Activated T-cell treated with anti-CD3 and anti-CD28 coated beads, Interleukin-2, amount 50 U/mL, for 1 hour (primary cell): Measurements from ENCODE around the gene FOXK1.

Experiments used
- DNase-seq: peaks from one replicate; pipeline ENCODE4 v3.0.0-alpha.2; 2020

The FOXK1 gene

DNA sequence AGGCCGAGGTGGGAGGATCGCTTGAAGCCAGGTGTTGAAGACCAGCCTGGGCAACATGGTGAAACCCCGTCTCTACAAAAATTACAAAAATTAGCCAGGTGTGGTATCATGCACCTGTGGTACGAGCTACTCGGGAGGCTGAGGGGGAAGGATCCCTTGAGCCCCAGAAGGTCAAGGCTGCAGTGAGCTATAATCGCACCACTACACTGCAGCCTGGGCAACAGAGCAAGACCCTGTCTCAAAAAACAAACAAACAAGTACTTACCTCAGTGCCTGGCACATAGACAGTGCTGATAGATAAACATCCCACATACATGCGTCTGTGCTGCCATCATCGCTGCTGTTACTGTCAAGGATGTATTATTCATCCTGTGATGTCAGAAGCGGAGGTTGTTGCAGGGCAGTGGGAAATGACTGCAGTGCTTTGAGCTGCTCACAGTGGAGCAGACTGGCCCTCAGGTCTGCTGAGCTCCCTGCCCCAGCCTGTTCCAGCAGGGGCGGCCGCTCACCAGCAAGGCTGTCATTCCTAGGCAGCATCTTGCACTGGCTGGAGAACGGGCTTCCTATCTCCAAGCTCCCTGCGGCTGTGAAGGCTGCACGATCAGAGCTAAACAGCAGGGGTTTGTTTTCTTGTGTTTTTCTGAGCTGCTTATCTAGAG lies 18.6 kb downstream of the FOXK1 start:
- DNase-seq: no peak

DNA sequence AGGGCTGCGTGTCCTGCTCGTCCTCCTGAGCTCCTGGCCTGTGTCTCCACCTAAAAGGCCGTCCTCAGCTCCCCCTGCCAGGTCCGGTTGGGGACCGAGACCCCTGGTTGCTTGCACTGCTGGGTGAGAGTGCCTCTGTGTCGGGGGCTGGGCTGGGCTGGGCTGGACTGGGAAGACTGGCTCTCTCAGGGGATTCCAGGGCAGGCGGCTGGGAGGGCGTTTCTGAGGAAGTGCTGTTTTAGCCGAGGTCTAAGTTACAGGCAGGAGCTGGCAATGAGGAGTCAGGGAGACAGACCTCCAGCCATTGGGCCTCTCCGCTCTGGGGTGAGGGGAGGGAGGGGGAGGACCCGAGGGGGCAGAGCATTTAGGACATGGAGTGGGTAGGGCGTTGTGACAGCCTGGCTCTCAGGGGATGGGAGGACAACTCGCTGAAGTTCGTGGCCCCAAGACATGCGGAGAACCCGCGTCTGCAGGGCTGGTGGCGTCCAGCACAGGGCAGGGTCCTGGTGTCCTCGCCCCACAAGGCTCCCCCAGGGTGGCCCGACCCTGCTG lies 20.9 kb downstream of the FOXK1 start:
- DNase-seq: no peak

DNA sequence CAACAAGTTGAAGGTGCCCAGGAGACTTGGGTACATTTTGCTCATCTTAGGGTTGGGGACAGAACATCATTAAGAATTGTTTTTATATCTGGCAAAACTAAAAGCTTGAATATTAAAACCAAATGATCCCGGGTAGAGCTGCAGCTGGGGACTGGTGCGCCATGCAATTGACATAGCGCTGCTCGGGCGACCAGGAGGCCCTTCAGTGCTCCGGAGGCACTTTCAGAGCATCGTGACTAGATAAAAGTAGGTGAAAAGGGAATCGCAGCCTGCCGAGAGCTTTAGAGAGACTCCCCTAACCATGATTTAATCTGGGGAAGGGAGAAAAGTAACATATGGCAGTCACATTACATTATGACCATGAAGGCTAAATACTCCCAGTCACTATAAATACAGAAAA lies 21.4 kb downstream of the FOXK1 start:
- DNase-seq: no peak

DNA sequence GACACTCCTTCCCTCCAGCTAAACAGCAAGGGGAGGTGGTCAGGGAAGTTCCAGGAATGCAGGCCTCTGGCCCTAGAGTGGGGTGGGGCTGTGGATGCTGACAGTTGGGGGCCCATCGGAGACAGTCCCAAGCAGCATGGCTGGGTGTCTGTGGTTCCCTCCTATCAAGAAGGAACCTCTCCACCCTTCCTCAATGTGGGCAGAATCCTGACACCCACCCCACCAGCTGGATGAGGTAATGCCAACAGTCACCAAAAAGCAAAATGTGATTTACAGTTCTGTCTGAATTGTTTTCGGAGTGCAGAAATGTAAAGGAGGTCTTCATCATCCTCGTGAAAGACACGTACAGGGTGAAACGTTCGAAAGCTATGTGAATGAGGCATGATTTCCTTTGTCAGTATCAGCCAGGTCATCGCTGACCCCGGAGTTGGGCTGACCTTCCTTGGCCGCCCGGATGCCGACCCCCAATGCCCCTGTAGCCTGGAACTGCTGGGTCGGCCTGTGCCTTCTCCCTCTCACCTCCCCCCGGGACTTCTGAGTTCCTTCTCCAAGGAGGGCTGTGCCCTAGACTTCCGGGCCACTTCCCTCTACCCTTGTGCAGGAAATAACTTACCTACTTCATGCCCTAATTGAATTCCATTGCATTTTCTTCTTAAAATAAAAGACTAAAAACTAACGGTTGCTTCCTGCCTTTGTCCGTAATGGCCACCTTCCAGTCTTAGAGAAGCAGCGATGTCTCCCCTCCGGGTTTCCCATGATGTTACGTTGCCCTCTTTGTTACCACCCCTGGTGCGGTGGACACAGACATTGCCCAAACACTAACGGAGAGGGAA lies 24.5 kb downstream of the FOXK1 start:
- DNase-seq: no peak

DNA sequence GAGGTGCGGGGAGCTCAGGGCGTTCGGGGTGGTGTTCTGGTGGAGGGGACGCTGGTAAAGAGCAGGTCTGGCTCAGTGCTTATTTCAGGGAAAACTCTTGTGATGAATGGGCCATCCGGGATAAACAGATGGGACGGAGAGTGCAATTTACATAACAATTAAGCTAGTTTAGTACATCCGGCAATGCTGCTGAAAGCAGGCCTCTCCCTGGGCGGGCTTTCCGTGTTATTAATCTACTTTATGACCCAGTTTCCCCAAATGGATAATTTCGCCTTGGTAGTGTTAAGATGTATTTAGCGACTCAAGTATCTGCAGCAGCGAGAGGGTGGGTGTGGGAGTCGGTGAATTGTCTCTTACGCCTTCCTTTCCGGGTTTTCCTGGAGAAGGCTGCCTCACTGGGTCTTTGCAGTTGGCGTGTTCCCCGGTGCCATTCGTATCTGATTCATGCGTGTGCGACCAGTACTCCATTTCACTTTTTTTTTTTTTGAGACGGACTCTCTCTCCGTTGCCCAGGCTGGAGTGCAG lies 25.2 kb downstream of the FOXK1 start:
- no peak for DNase-seq

DNA sequence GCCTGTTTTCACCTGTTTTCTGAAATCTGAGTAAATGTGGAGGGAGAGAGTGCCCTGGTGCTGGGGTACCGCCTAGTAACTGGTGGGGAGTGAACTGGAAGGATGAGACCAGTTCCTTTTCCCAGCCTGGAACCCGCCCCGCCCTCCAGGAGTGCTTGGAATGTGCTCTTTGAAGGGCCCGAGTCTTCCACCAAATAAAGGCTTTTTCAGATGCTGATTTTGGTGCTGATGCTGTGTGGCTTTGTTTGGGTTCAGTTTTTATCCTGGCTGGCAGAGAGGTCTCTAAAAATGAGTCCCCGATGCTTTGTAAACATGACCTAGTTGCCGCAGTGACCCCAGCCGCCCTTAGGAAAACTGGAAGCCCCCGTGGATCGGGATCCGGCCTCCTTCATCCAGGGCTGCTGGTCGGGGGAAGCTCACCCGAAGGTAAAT lies 25.9 kb downstream of the FOXK1 start:
- no peak for DNase-seq

DNA sequence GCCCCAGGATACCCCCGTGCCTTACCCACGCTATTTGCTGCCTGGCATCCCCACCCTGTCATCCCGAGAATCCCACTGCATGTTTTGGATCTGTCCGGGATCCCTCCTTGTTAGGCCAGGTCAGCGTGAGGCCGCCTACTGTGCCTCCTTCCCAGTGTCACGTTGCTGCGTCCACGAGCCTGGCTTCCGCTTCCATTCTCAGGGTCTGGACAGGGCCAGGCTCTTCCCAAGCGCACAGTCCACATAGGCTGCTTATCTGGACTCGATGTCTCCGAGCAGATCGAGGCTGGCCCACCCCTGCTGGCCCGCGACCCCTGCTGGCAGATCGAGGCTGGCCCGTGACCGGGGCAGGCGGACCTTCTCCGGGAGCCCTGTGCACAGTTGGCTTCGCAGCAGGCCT lies 27.1 kb downstream of the FOXK1 start:
- no peak for DNase-seq

DNA sequence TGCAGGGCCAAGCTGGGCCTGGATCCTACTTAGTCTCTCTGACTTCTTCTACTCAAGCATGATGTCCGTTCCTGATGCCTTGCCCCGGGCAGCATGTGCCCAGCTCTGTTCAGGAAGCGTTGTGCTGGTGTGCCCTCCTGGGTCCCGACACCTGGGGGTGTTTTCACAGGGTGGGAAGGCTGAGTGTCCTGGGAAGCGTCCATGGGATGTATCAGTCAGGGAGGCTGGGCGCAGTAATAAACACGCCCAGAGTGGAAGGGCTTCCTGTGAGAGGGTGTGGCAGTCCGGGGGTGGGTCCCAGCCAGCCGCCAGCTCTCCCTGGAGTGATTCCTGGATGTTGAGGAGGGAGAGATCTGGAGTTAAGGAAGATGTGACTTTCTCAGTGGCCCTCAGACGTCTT lies 29.0 kb downstream of the FOXK1 start:
- no peak for DNase-seq

DNA sequence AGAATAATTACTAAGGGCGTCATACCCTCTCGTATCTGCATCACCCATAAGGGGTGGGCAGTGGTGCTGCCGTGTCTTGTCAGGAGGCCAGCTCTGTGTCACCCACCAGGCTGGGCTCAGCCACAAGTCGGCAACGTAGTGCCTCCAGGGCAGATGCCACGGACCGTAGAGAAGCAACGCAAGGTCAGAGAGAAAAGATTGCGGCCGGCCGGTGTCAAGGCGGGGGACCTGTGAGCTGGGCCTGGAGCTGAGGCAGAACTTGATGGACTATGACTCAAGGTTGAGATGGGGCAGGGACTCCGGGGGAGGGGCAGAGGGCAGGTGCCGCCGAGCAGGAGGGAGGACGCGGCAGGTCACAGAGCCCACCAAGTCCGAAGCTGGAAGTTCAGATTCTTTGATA lies 29.5 kb downstream of the FOXK1 start:
- DNase-seq: no peak

DNA sequence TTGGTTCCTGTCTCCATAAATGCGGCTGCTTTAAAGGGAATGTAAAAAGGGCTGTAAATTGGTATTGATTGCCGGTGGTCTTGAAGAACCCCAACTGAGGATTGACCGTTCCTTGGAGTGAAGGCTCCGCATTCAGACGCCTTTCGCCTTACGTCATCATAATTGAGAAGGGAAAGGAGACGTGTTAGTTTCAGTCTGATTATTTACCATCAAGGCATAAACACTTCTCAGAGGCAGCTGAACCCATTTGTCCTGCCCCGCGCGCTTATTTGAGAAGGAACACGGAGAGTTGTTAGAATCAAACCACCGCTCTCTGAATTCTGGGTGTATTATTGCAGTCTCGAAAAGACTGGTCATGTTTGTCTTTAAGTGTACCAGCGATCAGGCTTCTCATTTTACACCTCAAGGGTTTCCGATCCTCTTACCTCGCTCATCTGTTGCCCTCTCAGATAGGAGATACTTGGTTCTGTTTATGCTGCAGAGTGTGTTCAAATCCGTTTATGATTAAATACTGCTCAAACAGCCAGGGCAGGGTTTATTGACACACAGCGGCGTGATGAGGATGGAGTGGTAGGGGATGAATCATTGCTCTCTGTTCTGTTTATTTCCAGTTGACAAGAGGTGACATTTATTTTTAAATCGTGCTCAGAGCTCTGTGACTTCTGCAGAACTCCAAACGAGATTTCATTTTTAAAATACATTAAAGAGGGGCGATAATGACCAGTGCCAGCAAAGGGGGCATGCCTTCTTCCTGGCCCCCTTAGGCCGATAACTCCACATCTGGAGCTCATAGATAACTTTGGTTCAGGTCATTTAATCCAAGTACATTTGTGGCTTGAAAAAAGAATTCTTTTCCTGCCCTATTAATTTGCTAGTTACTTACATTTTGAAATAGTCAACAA lies 30.4 kb downstream of the FOXK1 start:
- no peak for DNase-seq

DNA sequence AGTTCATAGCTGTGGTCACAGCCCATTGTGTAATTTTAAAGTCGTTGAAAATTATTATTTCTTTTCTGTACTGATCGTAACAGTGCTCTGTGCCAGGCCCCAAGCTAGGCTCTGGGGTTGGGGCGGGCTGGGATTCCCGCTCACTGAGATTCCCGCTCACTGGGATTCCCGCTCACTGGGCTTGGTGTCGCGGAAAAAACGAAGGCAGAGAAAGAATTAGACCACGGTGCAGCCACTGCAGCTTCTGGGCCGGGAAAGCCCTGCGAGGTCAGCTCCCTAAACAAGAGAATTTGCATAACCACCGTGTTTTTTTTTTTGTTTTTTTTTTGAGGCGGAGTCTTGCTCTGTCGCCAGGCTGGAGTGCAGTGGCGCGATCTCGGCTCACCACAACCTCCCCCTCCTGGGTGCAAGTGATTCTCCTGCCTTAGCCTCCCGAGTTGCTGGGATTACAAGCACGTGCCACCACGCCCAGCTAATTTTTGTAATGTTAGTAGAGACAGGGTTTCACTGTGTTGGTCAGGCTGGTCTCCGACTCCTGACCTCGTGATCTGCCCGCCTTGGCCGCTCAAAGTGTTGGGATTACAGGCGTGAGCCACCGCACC lies 31.2 kb downstream of the FOXK1 start:
- DNase-seq: no peak

DNA sequence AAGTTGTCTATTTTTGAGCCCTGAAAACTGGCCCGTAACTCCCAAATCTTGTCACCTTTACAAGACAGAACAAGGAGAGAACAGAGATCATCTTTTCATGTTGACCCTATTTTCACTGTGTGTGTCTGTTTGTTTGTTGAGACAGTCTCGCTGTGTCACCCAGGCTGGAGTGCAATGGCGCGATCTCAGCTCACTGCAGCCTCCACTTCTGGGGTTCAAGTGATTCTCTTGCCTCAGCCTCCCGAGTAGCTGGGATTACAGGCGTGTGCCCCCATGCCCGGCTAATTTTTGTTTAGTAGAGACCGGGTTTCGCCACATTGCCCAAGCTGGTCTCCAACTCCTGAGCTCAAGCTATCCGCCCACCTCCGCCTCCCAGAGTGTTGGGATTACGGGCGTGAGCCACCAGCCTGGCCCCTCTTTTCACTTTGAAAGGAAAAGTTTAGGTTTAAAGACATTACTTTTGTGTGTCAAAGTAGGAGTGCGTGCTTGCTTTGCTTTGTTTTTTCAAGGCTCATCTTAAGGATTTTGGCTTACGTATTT lies 32.1 kb downstream of the FOXK1 start:
- no peak for DNase-seq

DNA sequence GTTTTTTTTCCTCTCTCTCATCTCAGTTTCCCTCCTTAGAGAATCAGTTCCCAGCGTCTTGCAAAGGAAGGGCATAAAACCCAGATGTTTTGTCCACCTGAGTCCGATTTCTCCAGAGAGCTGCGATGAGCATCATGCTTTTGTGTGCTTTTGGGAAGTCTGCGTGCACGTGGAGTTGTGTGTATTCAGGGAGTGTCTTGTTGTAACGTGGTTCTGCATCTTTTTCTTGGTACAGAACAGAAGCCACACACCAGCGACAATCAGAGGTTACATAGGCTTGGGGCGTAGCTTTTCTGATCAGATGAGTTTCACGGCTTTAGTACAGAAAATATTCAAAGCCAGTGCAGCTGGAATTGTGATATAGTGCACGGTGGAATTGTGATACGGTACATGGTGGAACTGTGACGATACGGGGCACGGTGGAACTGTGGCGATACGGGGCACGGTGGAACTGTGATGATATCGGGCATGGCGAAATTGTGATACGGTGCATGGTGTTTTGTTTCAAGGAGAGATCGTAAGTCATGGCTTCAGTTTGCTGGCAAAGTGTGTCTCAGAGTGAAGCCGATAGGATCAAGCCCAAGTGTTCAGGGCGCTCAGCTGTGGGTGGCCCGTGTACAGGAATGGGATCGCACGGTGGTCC lies 32.8 kb downstream of the FOXK1 start:
- DNase-seq: no peak

DNA sequence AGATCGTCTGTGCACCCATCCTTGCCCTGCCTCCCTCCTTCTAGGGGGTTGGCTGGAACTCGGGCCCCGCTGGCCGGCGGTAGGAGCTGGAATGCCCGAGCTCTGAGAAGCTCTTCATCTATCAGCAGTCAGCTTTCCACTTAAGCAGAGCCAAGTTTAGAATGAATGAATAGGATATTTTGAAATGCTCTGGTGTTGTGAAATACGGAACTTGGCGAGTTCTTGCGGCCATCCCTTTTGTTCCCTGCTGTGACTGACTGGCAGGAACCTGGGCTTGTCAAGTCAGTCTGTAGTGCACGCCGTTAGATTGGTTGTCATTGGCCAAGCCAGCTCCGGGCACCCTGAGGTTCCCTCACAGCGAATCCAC lies 33.3 kb downstream of the FOXK1 start:
- DNase-seq: no peak

DNA sequence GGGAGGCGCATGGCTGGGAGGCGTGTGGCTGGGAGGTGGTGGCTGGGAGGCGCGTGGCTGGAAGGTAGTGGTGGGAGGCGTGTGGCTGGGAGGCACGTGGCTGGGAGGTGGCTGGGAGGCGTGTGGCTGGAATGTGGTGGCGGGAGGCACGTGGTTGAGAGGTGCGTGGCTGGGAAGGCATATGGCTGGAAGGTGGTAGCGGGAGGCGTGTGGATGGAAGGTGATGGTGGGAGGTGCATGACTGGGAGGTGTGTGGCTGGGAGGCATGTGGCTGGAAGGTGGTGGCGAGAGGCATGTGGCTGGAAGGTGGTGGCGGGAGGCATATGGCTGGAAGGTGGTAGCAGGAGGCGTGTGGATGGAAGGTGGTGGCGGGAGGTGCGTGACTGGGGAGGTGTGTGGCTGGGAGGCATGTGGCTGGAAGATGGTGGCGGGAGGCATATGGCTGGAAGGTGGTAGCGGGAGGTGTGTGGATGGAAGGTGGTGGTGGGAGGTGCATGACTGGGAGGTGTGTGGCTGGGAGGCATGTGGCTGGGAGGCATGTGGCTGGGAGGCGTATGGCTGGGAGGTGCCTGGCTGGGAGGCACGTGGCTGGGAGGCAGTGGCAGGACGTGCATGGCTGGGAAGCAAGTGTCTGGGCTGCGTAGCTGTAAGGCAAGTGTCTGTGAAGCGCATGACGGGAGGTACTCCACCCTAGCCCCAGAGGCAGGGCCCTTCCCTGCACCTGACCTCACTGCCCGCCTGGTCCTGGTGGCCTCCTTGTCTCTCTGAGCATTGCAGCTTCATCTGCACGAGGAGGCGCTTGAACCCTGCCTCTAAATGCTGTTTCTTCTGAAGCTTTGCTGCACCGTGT lies 35.1 kb downstream of the FOXK1 start:
- no peak for DNase-seq

DNA sequence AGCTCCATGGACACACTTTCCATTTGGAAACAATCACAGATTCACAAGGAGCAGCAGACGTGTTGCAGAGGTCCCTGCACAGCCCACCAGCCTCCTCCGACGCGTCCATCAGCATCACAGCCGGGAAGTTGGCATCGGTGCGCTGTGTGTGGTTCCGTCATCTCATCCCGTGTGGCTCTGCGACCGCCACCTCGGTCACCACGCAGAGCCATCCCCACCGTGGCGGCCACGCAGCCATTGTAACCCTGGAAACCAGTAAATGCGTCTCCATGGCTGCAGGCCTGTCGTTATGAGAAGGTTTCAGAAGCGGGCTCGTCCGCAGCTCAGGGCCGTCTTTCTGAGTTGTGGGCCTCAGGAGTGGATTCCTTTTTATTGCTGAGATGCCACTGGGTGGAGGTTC lies 36.0 kb downstream of the FOXK1 start:
- no peak for DNase-seq

DNA sequence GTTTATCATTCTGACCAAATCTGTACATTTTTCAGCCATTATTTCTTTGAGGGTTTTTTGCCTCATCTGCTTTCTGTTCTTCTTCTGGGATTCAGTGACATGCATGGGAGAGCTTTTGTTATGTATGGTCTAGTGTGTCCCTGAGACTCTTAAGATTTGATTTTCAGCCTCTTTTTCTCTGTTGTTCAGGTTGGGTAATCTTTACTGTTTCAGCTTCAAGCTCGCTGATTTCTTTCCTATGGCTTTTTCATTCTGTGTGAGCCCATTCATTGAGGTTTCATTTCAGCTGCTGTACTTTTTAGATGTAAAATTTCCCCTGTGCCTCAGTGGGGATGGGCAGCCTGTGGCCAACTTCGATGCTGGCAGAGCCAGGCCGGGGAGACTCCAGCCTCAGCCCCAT lies 38.1 kb downstream of the FOXK1 start:
- no peak for DNase-seq

DNA sequence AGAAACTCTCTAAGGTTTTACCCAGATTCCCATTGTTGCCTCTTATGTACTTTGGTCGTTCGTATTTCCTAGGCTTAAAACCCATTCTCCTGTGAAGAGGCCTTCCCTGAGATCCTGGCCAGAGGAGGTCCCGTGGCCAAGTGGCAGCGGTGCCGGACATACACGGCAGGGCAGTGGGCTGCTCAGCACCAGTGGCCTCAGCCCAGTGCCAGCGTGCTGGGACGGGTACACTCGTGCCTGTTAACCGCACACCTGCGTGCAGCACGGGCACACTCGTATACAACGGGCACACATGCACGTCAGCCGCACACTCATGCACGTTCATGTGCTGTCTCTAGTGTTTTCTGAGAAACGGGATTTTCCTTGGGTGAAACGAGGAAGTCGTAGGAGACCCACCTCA lies 40.2 kb downstream of the FOXK1 start:
- DNase-seq: no peak

DNA sequence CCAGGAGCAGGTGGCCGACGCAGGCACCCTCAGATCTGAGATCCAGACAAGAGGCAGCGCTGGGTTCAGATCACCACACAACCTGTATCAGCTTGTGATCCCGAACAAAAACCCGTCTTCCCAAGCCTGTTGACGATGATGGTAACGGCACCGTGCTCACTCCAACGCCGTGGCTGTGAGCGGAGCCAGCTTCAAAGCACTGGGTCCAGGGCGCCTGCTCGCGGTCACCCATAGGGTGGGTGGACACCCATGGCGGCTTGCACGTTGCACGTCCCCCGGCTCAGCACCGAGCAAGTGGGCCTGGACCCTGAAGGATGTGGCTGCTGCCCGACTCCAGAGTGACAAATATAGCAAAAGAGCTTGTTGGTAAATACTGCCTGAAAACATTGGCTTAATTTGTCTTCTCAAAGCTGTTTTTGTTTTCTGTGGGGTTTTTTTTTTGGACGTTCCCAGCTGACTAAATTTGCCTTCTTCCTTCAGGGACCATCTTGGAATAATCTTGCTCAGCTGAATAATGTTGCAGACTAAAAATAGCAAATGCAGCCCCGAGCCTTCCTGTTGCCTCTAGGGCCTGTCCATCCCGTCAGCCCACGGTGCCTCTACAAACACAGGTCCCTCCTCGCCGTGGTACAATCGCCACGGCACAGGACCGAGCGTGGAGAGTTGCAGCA lies 41.0 kb downstream of the FOXK1 start:
- DNase-seq: no peak

DNA sequence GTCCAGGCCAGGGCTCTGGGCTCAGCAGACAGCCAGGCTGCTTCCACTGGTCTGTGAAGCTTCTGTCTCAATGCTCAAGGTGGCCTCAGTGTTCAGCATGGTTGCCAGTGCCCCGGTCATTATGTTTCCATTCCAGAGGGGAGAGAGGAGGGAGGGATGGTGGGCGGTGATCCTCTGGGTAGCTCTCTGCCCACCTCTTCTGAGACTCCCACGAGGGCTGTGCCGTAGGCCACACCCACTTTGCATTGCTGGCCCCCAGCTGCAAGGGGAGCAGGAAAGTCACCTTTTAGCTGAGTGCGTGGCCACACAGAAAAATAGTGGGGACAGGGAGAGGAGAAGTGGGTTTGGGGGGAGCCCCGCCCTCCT lies 42.5 kb downstream of the FOXK1 start:
- no peak for DNase-seq
